Esophagus muscularis mucosa (tissue), 4 donors: ENCODE measurements around the gene CYB561.

Experiments used
- CTCF ChIP-seq, 3 experiments: fragments of 200-600 bp in 2 of 3; fragments of 450-650 bp in 1 of 3; sonication (generic) in 2 of 3; IDR thresholded peaks; one replicate each; pipeline ENCODE4 v1.5.1; 2017 to 2019; ENCODE audit warnings: antibody characterized with exemption in 3 of 3, mild to moderate bottlenecking in 2 of 3, moderate library complexity in 1 of 3
- EP300 ChIP-seq: sonication (generic); formaldehyde crosslinking; IDR thresholded peaks from one replicate; pipeline ENCODE4 v1.6.1; 2017; ENCODE audit warnings: antibody characterized with exemption
- POLR2AphosphoS5 ChIP-seq, 2 donors: sonication (generic); formaldehyde crosslinking; IDR thresholded peaks; one replicate each; pipeline ENCODE4 v1.6.1; 2017; ENCODE audit warnings: antibody characterized with exemption in 2 of 2

DNA sequence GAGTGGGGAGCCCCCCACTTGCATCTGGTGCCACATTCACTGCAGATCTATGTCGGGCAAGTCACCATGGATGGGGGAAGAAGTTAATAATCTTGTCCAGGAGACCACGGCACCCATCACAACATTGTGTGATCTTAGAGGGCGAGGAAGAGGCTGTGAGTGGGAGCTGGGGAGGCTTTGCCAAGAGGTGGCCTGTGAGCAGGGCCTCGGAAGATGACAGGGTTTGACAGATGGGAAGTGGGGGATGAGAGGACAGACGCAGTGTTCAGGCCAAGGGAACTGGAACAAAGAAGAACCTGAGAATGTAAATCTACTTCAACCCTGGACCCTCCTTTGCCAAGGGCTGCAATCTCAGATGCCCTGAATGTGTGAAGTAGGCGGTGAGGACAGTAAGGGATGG is 43.2 kb upstream of the CYB561 start:
- no peak for TF ChIP-seq CTCF (IDR thresholded peaks at IDR 0.05)
- TF ChIP-seq POLR2AphosphoS5 (IDR thresholded peaks at IDR 0.05) = no peak
- TF ChIP-seq EP300 = no peak
